CD8-positive, alpha-beta memory T cell (primary cell): ENCODE results near the gene DIDO1. TPM values are rescaled to one million over a fixed set of nuclear protein-coding genes. Genes with fewer than 3 reads are reported as not detected.
"Not testable (repeated sequence)": the region's sequence is repeated elsewhere in the genome, so short reads cannot be mapped to it uniquely, and the experiment has no call there.

Experiments used
- CTCF ChIA-PET: fragments of 350-600 bp; sonication (Branson Sonifier 250); formaldehyde crosslinking; loops from one replicate; lab custom pipeline; 2021; ENCODE audit warnings: antibody characterized with exemption; lab: Charles Lee
- POLR2A ChIA-PET: fragments of 350-600 bp; sonication (Branson Sonifier 250); formaldehyde crosslinking; loops from one replicate; lab custom pipeline; 2021; ENCODE audit warnings: antibody characterized with exemption; lab: Charles Lee
- DNase-seq, 5 donors: peaks; one replicate each; pipeline versions ENCODE4 v3.0.0 to v3.0.0-alpha.2; 2020 to 2022; ENCODE audit warnings: mixed read lengths in 1 of 5
- H3K27ac ChIP-seq: one replicate; pipeline ENCODE4 v1.7.0; 2013; ENCODE audit warnings: low read depth, mild to moderate bottlenecking, low read length, moderate library complexity
- H3K27me3 ChIP-seq: 2 replicates; pipeline ENCODE4 v1.7.0; 2013; ENCODE audit warnings: low read length, mild to moderate bottlenecking; ENCODE audit not compliant: insufficient read depth, poor library complexity, severe bottlenecking
- H3K36me3 ChIP-seq: 2 replicates; pipeline ENCODE4 v1.7.0; 2013; ENCODE audit warnings: mild to moderate bottlenecking, low read length, moderate library complexity; ENCODE audit not compliant: insufficient read depth
- H3K4me1 ChIP-seq: 2 replicates; pipeline ENCODE4 v1.7.0; 2013; ENCODE audit warnings: mild to moderate bottlenecking, low read length, moderate library complexity; ENCODE audit not compliant: insufficient read depth
- H3K4me3 ChIP-seq: 2 replicates; pipeline ENCODE4 v1.7.0; 2013; ENCODE audit warnings: mild to moderate bottlenecking, low read length
- H3K9me3 ChIP-seq: 2 replicates; pipeline ENCODE4 v1.7.0; 2013; ENCODE audit warnings: mild to moderate bottlenecking, low read length
- H3K27ac Mint-ChIP-seq, 8 donors: one replicate each; pipeline ENCODE4 v1.8.0; 2020 to 2021; ENCODE audit warnings: mixed read lengths in 8 of 8, mild to moderate bottlenecking in 6 of 8, inconsistent platforms in 3 of 8, moderate library complexity in 3 of 8
- H3K27me3 Mint-ChIP-seq, 2 donors: one replicate each; pipeline ENCODE4 v1.8.0; 2020 to 2021; ENCODE audit warnings: mixed read lengths in 2 of 2, mild to moderate bottlenecking in 1 of 2, moderate library complexity in 1 of 2
- H3K36me3 Mint-ChIP-seq, 3 donors: one replicate each; pipeline ENCODE4 v1.8.0; 2020 to 2021; ENCODE audit warnings: mixed read lengths in 3 of 3, inconsistent platforms in 1 of 3, mild to moderate bottlenecking in 1 of 3
- H3K4me1 Mint-ChIP-seq, 3 donors: one replicate each; pipeline ENCODE4 v1.8.0; 2020 to 2021; ENCODE audit warnings: mixed read lengths in 3 of 3, inconsistent platforms in 1 of 3, mild to moderate bottlenecking in 1 of 3
- H3K4me3 Mint-ChIP-seq, 7 donors: one replicate each; pipeline ENCODE4 v1.8.0; 2020 to 2021; ENCODE audit warnings: mixed read lengths in 7 of 7, mild to moderate bottlenecking in 6 of 7, moderate library complexity in 4 of 7, inconsistent platforms in 2 of 7
- H3K9me3 Mint-ChIP-seq, 5 donors: one replicate each; pipeline ENCODE4 v1.8.0; 2020 to 2022; ENCODE audit warnings: mixed read lengths in 5 of 5, mild to moderate bottlenecking in 3 of 5, moderate library complexity in 2 of 5, inconsistent platforms in 1 of 5
- polyA plus RNA-seq: library from polyadenylated mRNA; unstranded; fragments of 300-500 nt; fragmentation: Illumina TruSeq; gene quantifications from one replicate; pipeline ENCODE4 v1.2.3, GENCODE V29; 2021
- total RNA-seq, 2 experiments: library from RNA; stranded (reverse); gene quantifications; one replicate each; pipeline ENCODE4 v1.2.3, GENCODE V29; 2021

DIDO1 gene
- total and polyA plus RNA-seq, 3 experiments from 2014 or later: 39.0 to 57.3 (median 55.3) TPM

DNA sequence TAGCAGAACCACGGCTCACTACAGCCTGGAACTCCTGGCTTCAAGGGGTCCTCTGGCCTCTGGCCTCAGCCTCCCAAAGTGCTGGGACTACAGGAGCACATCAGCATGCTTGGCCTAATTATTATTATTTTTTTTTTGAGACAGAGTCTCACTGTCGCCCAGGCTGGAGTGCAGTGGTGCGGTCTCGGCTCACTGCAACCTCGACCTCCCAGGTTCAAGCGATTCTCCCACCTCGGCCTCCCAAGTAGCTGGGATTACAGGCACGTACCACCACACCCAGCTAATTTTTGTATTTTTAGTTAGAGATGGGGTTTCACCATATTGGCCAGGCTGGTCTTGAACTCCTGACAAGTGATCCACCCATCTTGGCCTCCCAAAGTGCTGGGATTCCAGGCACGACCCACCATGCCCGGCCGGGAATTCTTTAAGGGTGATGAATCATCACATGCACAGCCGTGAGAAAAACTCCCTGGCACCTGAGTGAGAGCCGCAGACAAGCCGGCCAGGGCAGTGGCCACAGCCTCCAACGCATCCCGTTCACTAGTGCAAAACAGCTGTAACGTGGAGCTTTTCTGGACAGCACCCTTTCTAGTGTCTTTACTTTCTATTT is 3.1 kb downstream of the DIDO1 start:
- H3K4me1 ChIP-seq: peaks cover 83% of the 10 kb centered on the region
- POLR2A ChIA-PET: interaction anchor here (1.0 kb wide), 1 partner anchor 16 kb away, joined by 8 read pairs; no protein-coding TSS in a partner anchor
- Mint-ChIP-seq H3K36me3 (peaks cover 0 to 16% (median 3%) of the 10 kb centered on the region in 3 donors), H3K4me1 (peaks cover 75 to 88% (median 87%) of the 10 kb centered on the region in 3 donors), H3K27ac (peak overlapping the region; percentile 47 to 99 (median 98)), H3K4me3 (peak overlapping the region; percentile 84 to 98 (median 93))
- H3K4me3 ChIP-seq: peak overlapping the region; percentile 6
- not testable (repeated sequence) for H3K27me3 Mint-ChIP-seq, H3K27me3 ChIP-seq, DNase-seq, H3K9me3 ChIP-seq, H3K36me3 ChIP-seq, H3K9me3 Mint-ChIP-seq
- peak overlapping the region; percentile 14 for H3K27ac ChIP-seq
- CTCF ChIA-PET: interaction anchor here (1.4 to 1.6 kb wide), 3 partner anchors 14 to 21 kb away, joined by 3 to 7 read pairs (median 5); no protein-coding TSS in a partner anchor

DNA sequence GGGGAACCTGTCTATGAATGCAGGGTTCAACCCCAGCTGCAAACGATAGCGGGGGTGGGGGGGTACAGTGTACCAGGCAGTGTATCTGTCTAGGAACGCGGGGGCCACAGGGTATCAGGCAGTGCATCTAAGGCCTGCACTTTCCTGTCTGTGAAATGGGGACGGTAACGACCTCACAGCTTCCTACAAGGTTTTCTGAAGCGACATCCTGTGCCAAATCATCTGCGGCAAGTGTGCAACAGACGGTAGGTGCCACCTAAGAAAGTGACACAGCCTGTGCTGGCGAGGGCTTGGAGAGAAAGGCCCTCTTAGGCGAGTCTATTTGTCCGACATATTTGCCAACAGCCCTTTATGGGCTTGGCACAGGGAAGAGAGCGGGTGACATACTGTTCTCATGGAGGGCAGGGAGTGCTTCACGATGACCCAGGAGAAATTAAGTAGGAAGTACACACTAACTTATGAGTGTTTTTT is 3.8 kb downstream of the DIDO1 start:
- Mint-ChIP-seq H3K27ac (peak overlapping the region; percentile 47 to 99 (median 98)), H3K36me3 (peaks cover 0 to 16% (median 3%) of the 10 kb centered on the region in 3 donors), H3K27me3 (peaks cover 0 to 3% of the 10 kb centered on the region in 2 donors), H3K4me3 (peak overlapping the region; percentile 82 to 98 (median 91)), H3K4me1 (peaks cover 75 to 88% (median 87%) of the 10 kb centered on the region in 3 donors), H3K9me3 (no peaks in the 10 kb centered on the region)
- Histone ChIP-seq H3K9me3 (no peaks in the 10 kb centered on the region), H3K27ac (peak overlapping the region; percentile 14), H3K4me1 (peaks cover 83% of the 10 kb centered on the region), H3K27me3 (no peaks in the 10 kb centered on the region), H3K4me3 (no peak overlapping the region), H3K36me3 (no peaks in the 10 kb centered on the region)
- ChIA-PET POLR2A (interaction anchor here (1.0 kb wide), 1 partner anchor 17 kb away, joined by 8 read pairs; no protein-coding TSS in a partner anchor), CTCF (interaction anchor here (1.4 to 1.6 kb wide), 2 partner anchors 14 to 20 kb away, joined by 3 to 5 read pairs; no protein-coding TSS in a partner anchor)
- peak in 4 of 5 donors; percentile 46 to 68 (median 55) for DNase-seq

DNA sequence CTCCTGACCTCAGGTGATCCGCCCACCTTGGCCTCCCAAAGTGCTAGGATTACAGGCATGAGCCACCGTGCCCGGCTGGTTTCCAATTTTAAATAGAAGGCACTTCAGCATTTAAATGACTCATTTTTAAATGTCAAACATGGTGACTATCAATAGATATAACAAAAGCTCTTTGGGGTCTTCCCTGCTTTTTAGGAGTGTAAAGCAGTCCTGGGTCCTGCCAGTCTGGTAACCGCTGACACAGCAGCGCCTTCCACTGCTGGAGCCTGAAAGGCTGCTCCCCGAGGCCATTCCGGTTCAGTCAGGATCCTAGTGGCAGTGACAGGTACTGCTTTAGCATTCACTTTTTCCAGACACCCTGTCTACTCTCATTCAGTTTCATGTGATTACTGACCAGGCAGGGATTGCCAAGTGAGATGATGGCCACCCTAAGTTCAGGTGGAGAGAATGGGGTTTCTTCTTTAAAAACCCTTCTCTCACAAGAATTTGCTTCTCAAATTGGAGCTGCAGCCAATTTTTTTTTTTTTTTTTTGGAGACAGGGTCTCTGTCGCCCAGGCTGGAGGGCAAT is 5.1 kb downstream of the DIDO1 start:
- peak overlapping the region; percentile 85 to 95 (median 93) for H3K27ac Mint-ChIP-seq
- ChIA-PET POLR2A (interaction anchor here (1.0 kb wide), 1 partner anchor 21 kb away, joined by 3 read pairs; no protein-coding TSS in a partner anchor), CTCF (interaction anchor here (0.8 to 8.2 kb wide), 9 partner anchors 8 to 56 kb away, joined by 3 to 62 read pairs (median 3); no protein-coding TSS in a partner anchor)
- no peaks in the 10 kb centered on the region for H3K9me3 Mint-ChIP-seq
- H3K27me3 ChIP-seq: no peaks in the 10 kb centered on the region
- peak; percentile 58 to 74 (median 63) for DNase-seq
- peaks cover 76 to 90% (median 89%) of the 10 kb centered on the region in 3 donors for H3K4me1 Mint-ChIP-seq
- H3K27me3 Mint-ChIP-seq: peaks cover 0 to 3% of the 10 kb centered on the region in 2 donors
- no peaks in the 10 kb centered on the region for H3K9me3 ChIP-seq
- no peak overlapping the region for H3K4me3 ChIP-seq
- H3K4me1 ChIP-seq: peaks cover 85% of the 10 kb centered on the region
- peak overlapping the region; percentile 73 to 90 (median 82) for H3K4me3 Mint-ChIP-seq
- no peaks in the 10 kb centered on the region for H3K36me3 ChIP-seq
- H3K27ac ChIP-seq: no peak overlapping the region
- peaks cover 0 to 21% (median 3%) of the 10 kb centered on the region in 3 donors for H3K36me3 Mint-ChIP-seq

DNA sequence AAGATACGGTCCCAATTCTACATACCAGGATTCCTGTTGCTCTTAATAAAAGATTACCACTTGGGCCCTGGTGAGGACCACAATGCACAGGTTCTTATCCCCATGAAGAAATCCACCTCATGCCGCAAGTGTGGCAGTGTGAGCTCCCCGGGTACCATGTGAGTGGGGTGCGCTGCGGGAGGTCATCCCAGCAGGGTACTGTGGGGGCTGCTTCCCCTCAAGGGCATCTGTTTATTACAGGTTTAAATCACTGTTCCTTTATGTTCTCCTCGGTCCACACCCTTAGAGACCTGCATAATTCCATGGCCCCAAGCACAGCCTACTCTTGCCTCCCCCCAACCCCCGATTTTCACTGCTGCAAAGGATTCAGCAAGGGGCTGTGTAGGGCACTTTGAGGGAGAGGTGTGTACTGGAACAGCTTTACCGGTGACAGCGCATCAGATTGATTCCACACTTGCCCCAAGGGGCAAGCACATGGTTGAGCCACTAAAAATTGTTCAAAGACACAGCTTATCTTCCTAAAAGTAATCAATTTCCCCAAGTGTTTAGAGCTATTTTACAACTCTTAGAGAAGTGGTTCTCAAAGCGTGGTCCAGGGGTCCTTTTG is 6.2 kb downstream of the DIDO1 start:
- no peaks in the 10 kb centered on the region for H3K36me3 ChIP-seq
- H3K27me3 ChIP-seq: no peaks in the 10 kb centered on the region
- H3K27ac ChIP-seq: no peak overlapping the region
- ChIA-PET CTCF (interaction anchor here (0.9 to 8.2 kb wide), 5 partner anchors 9 to 34 kb away, joined by 3 to 62 read pairs (median 4); no protein-coding TSS in a partner anchor), POLR2A (interaction anchor here (0.7 kb wide), 1 partner anchor 105 kb away, joined by 3 read pairs; no protein-coding TSS in a partner anchor)
- Mint-ChIP-seq H3K4me3 (peak overlapping the region; percentile 68 to 87 (median 85)), H3K36me3 (peaks cover 0 to 15% (median 3%) of the 10 kb centered on the region in 3 donors), H3K27me3 (peaks cover 0 to 2% of the 10 kb centered on the region in 2 donors), H3K9me3 (no peaks in the 10 kb centered on the region), H3K27ac (peak overlapping the region; percentile 82 to 95 (median 92)), H3K4me1 (peaks cover 83 to 97% (median 95%) of the 10 kb centered on the region in 3 donors)
- DNase-seq: no peak
- H3K9me3 ChIP-seq: no peaks in the 10 kb centered on the region
- no peak overlapping the region for H3K4me3 ChIP-seq
- peaks cover 96% of the 10 kb centered on the region for H3K4me1 ChIP-seq

DNA sequence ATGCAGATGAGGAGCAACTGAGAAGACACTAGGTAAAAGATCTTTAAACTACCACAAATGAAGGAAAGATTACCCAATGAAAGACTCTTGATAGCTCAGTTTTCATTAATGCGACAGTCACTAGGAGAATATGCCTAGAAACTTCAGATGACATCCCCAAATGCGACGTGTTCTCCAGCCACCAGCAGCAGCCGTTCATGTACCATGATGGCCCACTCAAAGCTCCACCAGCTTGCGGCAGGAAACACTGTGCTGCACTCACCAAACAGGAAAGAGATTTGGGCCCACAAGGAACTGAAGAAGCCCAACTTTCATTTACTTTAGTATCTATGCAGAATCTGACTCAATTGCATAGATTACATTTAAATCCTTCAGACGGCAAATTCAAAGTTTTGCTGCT is 7.5 kb downstream of the DIDO1 start:
- DNase-seq: peak; percentile 37 to 69 (median 52)
- CTCF ChIA-PET: interaction anchor here (0.9 to 8.2 kb wide), 7 partner anchors 10 to 90 kb away, joined by 3 to 62 read pairs (median 6); partner anchors contain the start of gene GID8
- H3K36me3 ChIP-seq: no peaks in the 10 kb centered on the region
- H3K27me3 ChIP-seq: no peaks in the 10 kb centered on the region
- H3K27me3 Mint-ChIP-seq: peaks cover 0 to 2% of the 10 kb centered on the region in 2 donors
- H3K9me3 Mint-ChIP-seq: no peaks in the 10 kb centered on the region
- peaks cover 0 to 22% (median 3%) of the 10 kb centered on the region in 3 donors for H3K36me3 Mint-ChIP-seq
- POLR2A ChIA-PET: interaction anchor here (0.8 to 1.5 kb wide), 4 partner anchors 9 to 36 kb away, joined by 3 to 4 read pairs (median 3); partner anchors contain the start of gene GID8
- peak overlapping the region; percentile 41 for H3K4me3 ChIP-seq
- H3K27ac ChIP-seq: no peak overlapping the region
- H3K4me3 Mint-ChIP-seq: peak overlapping the region; percentile 83 to 87 (median 85)
- H3K27ac Mint-ChIP-seq: peak overlapping the region; percentile 48 to 95 (median 92)
- no peaks in the 10 kb centered on the region for H3K9me3 ChIP-seq
- peaks cover 94% of the 10 kb centered on the region for H3K4me1 ChIP-seq
- H3K4me1 Mint-ChIP-seq: peaks cover 82 to 97% (median 95%) of the 10 kb centered on the region in 3 donors

DNA sequence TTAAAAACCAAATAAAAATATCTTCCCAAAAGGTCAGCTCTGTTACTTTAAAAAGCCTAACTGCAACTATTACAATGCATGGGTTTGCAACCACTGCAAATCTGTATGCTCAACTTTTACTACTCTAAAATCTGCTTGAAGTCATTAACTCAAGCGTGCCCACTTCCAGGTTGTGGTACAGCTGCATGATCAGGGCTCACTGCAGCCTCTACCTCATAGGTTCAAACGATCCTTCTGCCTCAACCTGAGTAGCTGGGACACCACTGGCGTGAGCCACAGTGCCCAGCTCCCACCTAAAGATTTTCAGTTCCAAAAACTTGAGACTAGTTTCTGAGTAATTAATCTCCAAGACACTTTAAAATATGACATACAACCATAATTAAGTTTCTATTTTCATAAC is 8.2 kb downstream of the DIDO1 start:
- Mint-ChIP-seq H3K4me3 (peak overlapping the region; percentile 83 to 87 (median 85)), H3K36me3 (peaks cover 0 to 28% (median 3%) of the 10 kb centered on the region in 3 donors), H3K9me3 (no peaks in the 10 kb centered on the region), H3K27me3 (peaks cover 0 to 2% of the 10 kb centered on the region in 2 donors), H3K27ac (peak overlapping the region; percentile 82 to 95 (median 92)), H3K4me1 (peaks cover 80 to 95% (median 95%) of the 10 kb centered on the region in 3 donors)
- CTCF ChIA-PET: interaction anchor here (0.9 to 8.2 kb wide), 7 partner anchors 9 to 91 kb away, joined by 3 to 62 read pairs (median 6); partner anchors contain the start of gene GID8
- Histone ChIP-seq H3K4me1 (peaks cover 94% of the 10 kb centered on the region), H3K27ac (no peak overlapping the region), H3K27me3 (no peaks in the 10 kb centered on the region), H3K4me3 (peak overlapping the region; percentile 10), H3K9me3 (no peaks in the 10 kb centered on the region), H3K36me3 (peaks cover 5% of the 10 kb centered on the region)
- DNase-seq: peak in 1 of 5 donors; percentile 67
- POLR2A ChIA-PET: interaction anchor here (0.5 to 1.5 kb wide), 8 partner anchors 9 to 1252 kb away, joined by 3 to 6 read pairs (median 3); partner anchors contain the start of gene GID8

DNA sequence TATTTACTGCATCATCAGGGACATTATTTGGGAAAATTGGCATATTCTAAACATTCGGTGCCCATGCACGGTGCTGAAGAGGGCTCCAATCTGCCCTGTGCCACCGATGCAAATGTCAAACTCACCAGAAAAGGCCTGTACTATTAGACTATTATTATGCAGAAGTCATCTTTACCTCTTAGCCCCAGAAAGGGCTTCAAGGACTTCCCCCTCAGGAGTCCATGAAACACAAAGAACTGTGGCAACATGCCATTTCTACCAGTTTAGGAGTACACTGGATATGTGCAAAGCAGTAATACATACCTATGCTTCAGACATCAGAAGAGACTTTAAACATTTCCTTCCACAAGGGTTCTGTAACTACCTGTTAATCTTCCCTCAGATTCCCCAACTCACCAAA is 8.6 kb downstream of the DIDO1 start:
- peaks cover 92% of the 10 kb centered on the region for H3K4me1 ChIP-seq
- H3K27me3 ChIP-seq: no peaks in the 10 kb centered on the region
- peak overlapping the region; percentile 10 for H3K4me3 ChIP-seq
- peaks cover 0 to 2% of the 10 kb centered on the region in 2 donors for H3K27me3 Mint-ChIP-seq
- H3K4me1 Mint-ChIP-seq: peaks cover 79 to 95% (median 95%) of the 10 kb centered on the region in 3 donors
- no peaks in the 10 kb centered on the region for H3K9me3 ChIP-seq
- CTCF ChIA-PET: interaction anchor here (0.9 to 8.2 kb wide), 5 partner anchors 9 to 37 kb away, joined by 4 to 62 read pairs (median 7); partner anchors contain the start of gene GID8
- no peak overlapping the region for H3K27ac ChIP-seq
- no peaks in the 10 kb centered on the region for H3K9me3 Mint-ChIP-seq
- POLR2A ChIA-PET: interaction anchor here (0.5 to 2.3 kb wide), 9 partner anchors 8 to 1252 kb away, joined by 3 to 8 read pairs (median 4); partner anchors contain the start of genes DIDO1 and GID8
- DNase-seq: no peak
- H3K4me3 Mint-ChIP-seq: peak overlapping the region; percentile 83 to 87 (median 85)
- peak overlapping the region; percentile 82 to 94 (median 90) for H3K27ac Mint-ChIP-seq
- peaks cover 0 to 31% (median 3%) of the 10 kb centered on the region in 3 donors for H3K36me3 Mint-ChIP-seq
- peaks cover 7% of the 10 kb centered on the region for H3K36me3 ChIP-seq
